VCaP (cell line): ENCODE results near the gene PLCH2.

ENCODE experiments used
- H3K27ac ChIP-seq: fragments of 450-650 bp; 2 replicates; pipeline ENCODE4 v1.5.1; 2017
- CTCF ChIP-seq: fragments of 450-650 bp; conservative IDR thresholded peaks from 2 replicates; pipeline ENCODE4 v1.5.1; 2017; ENCODE audit warnings: mild to moderate bottlenecking, moderate library complexity

The PLCH2 gene

GRCh38 chr1:2496087-2496622 lies 20.1 kb downstream of the PLCH2 start:
- no peak overlapping the region for H3K27ac ChIP-seq
- TF ChIP-seq CTCF = no peak

- TF ChIP-seq CTCF = no peak
- H3K27ac ChIP-seq = no peak overlapping the region
These were observed 20.7 kb downstream of the PLCH2 start for GRCh38 chr1:2496746-2497145.

GRCh38 chr1:2497891-2498290 lies 21.8 kb downstream of the PLCH2 start:
- no peak for TF ChIP-seq CTCF

GRCh38 chr1:2498648-2499047 lies 22.6 kb downstream of the PLCH2 start:
- no peak overlapping the region for H3K27ac ChIP-seq
- no peak for TF ChIP-seq CTCF

More at GRCh38 chr1:2497891-2498290, 21.8 kb downstream of the PLCH2 start:
- H3K27ac ChIP-seq = no peak overlapping the region

GRCh38 chr1:2499260-2499659 lies 23.2 kb downstream of the PLCH2 start:
- TF ChIP-seq CTCF = no peak
- H3K27ac ChIP-seq = no peak overlapping the region

GRCh38 chr1:2499986-2500596 lies 24.0 kb downstream of the PLCH2 start:
- no peak for TF ChIP-seq CTCF
- no peak overlapping the region for H3K27ac ChIP-seq

- H3K27ac ChIP-seq = no peak overlapping the region
- no peak for TF ChIP-seq CTCF
These were observed 25.1 kb downstream of the PLCH2 start for GRCh38 chr1:2501041-2501819.
